Measurements from ENCODE around the gene ZFPM1.

Gene ZFPM1

DNA sequence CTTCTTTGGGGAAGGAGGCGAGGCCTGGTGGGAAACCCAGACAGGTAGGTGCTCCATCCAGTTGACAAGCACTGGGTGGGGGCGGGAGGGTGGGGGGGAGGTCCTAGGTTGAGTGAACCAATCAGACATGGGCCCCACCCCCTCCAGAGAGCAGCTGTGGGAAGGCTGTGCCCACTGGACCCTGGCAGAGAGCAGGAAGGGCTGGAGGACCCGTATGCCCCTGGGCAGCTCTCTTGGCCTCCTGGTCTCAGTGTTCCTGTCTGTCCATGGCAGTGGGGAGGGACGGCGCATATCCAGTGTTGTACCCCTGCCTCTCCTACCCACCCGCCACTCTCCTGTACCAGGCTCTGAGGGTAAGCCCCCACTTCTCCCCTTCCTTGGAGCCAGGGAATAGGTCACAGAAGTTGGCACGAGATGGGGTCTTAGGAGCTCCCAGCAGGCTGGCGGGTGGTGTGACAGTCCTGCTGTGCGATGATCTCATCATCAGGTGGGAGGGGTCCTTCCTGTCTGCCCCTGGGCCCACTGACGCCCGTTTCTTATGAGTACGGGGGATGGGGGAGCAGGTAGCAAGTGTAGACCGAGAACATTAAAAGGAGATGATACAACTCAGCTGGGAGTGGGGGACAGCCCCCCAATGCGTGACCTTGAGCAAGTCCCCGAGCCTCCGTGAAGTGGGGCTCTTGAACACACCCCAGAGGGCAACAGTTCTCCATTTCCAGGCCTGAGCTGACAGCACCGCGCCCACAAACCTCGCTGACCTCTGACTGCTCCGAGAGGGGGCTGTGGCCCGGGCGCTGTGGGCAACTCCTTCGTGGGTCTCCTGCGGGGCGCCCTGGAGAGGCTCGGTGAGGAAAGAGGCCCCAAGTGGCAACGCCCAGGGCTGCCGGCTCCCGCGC lies 1.2 kb upstream of the ZFPM1 start:
- DNase-seq (ENCODE audit: low read depth): peak; percentile 6

DNA sequence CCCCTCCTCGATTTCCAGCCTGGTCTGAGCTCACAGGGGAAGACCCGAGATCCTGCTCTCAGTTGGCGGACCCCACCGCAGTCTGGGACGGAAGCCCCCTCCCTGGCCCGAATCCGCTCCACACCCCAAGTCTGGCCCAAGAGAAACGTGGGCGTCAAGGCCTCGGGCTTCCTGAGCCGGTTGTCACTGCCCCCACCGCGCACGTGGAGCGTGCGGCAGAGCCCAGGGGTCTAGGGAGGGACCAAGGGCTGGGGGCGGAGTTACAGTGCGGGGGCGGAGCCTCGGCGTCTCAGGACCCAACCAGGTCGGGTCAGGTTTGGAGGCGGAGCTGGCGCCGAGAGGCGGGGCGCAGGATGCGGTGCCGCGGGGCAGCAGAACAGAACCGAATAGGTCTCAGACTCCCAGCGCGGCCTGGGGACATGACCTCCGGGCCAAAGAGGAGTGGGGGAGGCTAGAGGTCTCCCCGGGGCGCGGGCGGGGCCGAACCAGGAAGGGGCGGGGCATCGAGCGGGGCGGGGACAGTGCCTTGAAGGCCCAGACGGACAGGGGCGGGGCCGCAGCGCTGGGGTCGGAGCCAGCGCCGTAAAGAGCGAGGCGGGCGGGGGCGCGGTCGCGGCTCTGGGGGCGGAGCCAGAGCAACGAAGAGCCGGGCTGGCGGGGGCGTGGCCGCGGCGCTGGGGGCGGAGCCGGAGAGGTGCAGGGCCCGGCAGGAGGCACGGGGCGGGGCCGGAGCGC lies 431 bp upstream of the ZFPM1 start:
- DNase-seq (ENCODE audit: low read depth): peak; percentile 99

DNA sequence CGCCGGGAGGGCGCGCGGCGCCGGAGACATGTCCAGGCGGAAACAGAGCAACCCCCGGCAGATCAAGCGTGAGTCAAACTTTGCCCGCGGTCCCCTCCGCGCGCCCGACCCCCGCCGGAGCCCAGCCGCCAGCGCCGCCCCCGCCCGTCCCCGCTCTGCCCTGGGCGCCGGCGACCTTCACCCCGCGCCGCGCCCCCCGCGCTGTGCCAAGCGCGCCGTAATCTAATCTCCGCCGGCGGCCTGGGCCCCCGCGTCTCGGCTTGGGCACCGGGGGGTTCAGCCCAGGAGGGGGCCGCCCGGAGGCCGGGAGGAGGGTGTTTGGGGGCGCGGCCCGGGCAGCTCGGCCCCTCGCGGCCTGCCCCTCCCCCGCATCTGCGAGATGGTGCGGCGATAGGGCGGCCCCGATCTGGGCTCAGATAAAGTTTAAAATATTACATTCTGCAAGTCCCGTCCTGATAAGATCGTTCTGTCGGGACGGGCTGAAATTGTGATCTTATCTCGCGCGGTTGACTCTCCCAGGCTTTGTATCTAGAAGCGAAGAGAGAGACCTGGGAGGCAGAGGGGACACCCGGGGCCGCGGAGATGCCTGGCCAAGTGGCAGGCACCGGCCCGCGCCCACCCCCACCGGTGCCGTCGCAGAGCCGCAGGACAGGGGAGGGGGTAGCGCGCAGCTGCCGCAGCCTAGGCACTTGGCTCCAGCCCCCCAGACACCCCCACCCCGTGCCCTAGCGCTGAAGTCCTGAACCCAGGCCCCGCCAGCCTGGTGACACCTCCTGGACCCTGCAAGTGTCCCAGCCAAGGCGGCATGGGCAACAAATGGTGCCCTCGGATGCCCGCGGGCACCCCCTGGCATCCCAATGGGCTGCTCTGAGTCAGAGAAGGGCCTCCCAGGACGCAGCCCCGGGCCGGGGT lies 787 bp downstream of the ZFPM1 start:
- DNase-seq (ENCODE audit: low read depth): peak; percentile 39

DNA sequence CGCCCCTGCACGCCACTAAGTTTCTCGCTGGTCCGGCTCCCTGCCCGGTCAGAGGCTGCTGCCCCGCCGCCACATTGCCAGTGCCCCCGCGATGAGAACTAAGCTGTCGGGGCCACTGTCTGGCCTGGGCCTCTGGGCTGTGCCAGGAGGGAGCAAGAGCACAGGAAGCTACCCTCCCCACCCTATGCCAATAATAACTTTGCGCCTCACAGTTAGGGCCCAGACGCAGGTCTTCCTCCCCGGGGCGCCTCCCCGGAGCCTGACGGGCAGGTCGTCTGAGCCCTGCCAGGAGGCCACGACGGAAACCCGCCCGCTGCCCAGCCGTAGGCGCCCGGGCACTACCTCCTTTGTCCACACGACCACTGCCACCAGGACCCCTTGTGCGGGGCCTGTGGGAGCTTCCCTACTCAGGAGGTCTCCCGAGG lies 1.5 kb downstream of the ZFPM1 start:
- peak; percentile 26 for DNase-seq (ENCODE audit: low read depth)

DNA sequence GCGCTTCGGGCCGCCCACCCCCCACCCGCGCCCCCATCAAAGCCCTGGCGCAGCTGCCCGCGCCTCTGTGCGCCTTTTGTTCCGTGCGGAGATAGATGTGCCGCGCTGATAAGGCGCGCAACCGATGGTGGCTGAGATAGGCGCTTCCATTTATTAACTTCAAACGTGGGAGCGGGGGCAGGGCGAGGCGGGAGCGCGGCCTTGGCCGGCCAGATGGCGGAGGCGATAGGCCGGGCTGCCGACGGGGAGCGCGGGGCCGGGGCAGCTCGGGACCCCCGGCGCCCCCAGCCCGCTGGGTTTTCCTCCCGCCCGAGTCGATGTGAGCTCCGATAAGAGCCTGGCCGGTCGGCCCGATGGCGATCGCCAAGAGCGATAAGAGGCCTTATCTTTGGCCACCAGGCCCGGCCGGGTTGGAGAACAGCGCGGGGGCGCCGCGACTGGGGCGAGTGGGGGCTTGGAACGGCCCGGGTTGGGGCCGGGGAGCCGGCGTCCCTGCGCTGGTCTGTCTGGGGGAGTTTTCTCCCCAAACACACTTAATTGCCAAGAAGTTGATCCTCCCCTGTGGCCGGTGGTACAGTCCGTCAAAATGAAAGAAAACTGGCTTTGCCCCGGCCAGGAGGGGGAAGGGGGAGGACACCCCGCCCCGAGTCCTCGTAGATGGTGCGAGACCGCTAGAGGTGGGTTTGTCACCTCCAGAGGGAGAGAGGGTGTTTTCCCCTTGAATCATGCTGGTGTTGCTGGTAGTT lies 2.7 kb downstream of the ZFPM1 start:
- DNase-seq (ENCODE audit: low read depth): peak; percentile 71

DNA sequence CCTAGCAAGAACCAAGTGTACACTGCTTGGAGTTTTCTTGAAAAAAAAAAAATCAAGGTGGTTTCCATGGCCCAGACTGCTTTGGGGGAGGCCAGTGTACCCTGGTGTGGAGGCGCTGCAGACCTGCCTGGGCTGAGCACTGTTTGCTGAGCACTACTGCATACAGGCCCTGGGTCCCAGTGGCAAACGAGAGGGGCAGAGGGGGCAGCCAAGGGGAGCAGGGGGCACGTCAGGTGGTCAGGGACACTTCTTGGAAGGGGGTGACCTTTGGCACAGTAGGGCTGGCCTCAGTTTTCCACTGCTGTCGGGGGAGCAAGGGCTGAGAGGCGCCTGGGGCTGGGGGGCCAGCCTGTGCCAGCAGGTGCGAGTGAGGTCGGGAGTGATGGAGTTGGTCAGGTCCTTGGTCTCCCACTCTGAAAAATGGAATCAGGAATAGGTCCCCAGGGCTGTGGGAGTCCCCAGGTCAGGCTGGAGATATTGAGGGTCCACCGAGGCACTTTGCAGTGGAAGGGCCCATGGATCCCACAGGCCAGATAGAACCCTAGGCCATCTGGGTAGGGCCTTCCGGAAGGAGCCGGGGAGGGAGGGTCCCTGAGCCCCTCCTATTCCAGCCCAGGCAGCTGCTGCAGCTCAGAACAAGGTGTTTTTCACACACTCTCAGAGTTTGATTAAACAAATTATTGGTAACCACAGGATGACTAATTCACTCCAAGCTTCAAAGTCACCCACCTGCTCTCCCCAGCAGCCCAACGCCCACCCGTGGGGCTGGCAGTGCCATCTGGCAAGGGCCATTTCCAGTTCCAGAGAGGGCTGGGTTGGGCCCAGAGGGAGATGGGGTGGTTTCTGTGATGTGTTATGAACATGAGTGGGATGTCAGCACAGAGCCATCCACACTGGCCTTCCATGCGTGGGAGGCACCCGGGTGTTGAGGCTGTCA lies 3.5 kb downstream of the ZFPM1 start:
- DNase-seq (ENCODE audit: low read depth): peak; percentile 68

DNA sequence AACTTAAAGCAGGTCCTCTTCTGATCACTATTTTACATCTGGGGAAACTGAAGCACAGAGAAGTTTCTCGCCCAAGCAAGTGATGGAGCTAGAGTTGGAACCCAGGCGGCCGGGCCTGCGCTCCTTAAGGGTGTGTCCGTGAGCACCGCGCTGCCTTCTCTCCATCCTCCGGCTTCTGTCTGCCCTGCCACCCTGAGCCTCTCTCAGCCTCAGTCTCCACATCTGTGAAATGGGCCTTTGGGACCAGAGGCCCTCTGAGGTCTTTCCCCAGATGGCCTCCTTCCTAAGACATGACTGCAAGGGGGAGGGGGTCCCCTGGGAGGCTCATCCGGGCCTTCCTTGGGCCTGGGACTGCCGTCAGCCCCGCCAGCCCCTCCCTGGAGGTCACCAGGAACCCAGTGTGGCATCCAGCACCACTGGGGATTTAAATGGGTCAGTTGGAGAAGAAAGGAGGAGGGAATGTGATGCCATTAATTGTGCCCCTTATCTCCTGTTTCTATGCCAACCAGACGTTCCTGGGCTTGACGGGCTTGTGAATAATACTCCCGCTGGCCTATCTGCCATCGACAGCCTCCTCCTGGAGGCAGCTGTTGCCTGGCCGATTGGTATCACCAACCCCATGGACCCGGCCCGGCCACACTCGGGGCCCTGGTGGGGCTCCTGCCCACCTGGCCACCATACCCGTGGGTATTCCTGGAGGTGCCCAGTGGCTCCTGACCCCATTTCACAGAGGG lies 5.1 kb downstream of the ZFPM1 start:
- DNase-seq (ENCODE audit: low read depth): no peak

DNA sequence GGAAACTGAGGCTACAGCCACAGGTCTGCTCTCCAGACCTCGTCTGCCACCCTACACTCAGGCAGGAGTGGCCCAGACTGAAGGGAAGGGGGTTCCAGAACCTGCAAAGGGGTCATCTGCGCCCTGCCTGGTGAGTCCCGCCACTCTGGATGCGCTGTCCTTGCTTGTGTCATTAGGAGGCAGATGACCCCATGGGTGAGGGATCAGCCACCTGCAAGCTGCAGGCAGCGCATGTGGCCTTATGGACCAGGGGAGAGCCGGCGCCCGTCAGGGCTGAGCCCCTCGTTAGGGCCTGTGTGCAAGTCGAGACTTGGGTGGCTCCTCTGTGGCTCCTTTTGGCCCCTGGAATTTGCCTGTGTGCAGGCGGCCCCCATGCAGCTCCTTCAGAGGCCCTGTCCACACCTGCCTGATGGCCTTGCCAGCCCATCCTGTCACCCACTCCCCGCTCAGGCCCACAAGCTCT lies 5.7 kb downstream of the ZFPM1 start:
- DNase-seq (ENCODE audit: low read depth): no peak

DNA sequence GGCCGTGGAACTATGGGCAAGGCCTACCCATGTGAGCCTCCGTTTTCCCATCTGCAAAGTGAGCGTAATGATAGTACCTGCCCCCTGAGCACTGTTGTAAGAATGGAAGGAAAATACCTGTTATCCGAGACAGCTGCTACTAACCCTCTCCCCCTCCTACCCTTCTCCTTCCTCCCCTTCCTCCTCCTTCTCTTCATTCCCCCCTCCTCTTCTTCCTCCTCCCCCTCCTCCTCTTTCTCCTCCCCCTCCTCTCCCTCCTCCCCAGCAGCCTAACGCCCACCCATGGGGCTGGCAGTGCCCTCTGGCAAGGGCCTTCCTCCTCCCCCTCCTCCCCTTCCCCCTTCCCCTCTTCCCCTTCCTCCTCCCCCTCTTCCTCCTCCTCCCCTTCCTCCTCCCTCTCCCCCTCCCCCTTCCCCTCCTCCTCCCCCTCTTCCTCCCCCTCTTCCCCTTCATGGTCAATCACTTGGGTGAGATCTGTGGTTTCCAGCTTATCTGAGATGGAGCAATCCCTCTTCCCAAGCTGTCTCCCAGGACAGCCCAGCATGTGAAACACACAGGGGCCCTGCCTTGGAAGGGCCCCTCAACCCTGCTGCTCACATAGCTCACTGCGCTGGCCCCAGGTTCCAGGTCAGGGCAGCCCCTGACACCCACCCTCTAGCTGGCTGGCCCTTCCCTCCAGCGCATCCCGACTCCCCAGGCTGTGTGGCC lies 6.4 kb downstream of the ZFPM1 start:
- no peak for DNase-seq (ENCODE audit: low read depth)

DNA sequence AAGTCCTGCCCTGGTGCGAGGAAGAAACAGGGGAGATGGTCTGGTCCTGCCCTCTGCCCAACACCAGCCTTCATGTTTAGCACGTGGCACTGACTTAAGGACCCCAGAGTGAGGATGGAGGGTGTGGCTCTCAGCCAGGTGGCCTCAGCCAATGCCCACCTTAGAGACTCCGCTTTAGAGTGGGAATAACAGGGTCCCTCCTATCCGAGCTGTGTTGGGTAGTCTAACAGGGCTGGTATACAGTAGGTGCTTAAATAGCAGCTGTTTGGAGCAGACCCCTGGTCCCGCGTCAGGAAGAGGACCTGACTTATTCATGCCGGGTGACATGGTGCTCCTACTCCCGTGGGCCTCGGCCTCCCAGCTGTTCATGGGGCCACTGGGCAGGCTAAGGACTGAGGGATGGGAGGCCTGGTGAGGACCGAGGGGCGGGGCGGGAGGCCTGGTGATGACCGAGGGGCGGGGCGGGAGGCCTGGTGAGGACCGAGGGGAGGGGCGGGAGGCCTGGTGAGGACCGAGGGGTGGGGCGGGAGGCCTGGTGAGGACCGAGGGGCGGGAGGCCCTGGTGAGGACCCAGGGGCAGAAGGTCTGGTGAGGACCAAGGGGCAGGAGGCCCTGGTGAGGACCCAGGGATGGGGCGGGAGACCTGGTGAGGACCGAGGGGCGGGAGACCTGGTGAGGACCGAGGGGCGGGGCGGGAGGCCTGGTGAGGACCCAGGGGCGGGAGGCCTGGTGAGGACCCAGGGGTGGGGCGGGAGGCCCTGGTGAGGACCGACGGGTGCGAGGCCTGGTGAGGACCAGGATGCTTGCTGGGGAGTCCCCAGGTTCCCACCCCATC lies 7.6 kb downstream of the ZFPM1 start:
- DNase-seq (ENCODE audit: low read depth): no peak

DNA sequence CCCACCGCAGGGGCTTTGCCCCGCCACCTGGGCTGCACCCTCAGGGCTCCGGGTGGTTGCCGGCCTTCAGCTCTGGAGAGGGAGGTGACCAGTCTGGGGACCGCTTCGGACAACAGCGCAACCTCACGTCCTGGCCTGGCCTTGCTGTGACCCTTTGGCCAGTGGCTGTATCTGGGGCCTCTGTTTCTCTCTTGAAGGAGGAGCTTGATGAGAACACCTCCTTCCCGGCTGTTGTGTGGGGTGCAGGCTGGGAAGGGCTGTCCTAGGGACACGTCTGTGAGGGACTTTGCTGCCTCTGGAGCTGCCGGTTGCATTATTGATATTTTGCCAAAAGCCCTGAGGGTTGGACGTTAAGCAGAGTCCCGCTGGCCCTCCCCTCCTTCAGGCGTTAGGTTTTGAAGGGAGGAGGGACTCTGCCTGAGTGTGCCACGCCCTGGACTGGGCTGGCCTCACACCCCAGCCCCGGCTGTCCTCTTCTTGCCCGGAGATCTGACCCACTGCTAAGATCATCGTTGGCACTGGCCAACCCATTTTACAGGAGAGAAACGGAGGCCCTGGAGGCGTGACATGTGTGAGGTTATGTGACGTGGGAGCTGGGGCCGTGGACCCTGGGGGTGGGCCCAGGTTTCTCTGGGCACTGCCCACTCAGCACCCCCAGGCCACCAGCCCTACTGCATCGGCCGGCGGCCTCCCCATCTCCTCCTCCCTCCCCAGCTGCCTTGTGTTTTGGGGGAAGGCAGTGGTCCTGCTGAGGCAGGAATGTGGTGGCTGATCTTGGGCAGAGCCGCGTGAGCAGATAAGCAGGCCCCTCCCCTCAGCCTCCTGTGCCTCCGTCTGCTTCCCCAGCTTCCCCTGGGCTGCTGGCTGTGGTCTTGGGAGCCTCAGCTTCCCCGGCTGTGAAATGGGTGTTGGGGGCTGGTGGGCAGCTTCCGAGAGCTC lies 8.5 kb downstream of the ZFPM1 start:
- no peak for DNase-seq (ENCODE audit: low read depth)

DNA sequence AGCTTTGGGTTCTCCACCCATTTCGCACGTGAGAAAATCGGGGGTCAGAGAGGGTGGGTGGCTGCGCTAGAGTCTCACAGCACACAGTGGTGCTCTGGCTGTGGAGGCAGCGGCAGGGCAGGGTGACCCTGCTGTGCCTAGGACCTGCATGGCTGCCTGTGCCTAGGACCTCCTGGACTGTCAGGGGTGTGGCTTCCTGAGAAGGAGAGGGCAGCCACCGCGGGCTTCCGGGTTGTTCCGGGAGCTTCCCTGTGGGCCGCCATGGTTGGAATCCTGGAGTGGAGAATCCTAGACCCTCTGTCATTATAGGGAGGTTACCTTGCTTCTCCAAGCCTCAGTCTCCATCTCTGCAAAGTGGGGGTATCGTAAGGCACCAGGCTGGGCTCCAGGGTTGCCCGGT lies 9.3 kb downstream of the ZFPM1 start:
- no peak for DNase-seq (ENCODE audit: low read depth)

DNA sequence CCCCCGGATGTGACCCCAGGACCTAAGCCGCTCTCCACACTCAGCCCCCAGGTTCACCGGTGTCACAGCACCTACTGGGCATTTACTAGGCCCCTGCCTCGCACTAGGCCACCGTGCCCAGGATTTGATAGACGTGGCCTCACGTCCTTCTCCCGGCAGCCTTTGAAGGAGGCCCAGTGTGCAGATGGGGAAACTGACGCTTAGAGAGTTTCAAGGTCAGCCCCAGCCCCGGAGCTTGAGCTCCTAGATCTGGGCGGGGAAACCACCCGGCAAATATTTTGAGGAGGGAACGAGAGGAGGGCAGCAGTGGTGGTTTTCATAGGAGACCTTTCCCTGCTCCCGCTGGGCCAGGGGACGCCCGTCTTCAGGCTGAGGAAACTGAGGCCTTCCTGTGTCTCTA lies 10.3 kb downstream of the ZFPM1 start:
- DNase-seq (ENCODE audit: low read depth): no peak

DNA sequence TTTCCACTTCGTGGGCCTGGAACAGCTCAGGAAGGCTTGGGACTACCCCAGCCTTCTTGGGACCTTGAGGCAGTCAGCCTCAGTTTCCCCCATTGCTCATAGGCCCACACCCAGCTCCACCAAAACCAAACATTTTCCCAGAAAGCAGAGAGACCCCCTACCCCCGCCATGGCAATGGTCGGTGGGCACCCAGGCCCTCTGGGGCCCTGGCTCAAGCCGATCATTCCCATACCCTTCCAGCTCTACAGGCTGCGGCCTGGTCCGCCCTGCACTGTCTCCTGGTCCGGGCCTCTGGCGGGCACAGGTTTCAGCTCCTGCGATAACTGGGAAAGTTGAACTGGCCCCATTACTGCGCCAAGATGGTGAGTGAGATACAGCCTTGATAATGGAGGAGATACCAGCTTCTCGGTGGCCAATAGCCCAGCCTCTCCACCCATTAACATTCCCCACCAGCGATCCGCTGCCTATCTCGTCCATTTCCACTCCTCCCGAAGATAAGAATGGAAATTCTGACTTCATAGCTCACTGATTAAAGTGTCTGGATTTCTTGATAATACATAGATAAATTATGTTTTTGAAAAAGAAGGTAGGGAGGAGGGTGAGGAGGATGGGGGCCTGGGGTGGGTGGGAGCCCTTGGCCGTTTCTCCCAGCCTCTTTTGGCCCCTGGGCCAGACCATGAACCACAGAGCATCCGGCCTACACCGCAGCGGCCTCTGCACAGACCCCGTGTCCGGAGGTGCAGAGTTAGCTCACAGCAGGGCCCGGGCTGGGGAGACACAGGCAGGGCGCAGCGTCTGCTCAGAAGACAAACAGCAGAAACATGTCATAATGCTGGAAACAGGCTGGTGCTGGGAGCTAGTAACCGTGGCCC lies 11.6 kb downstream of the ZFPM1 start:
- no peak for DNase-seq (ENCODE audit: low read depth)

DNA sequence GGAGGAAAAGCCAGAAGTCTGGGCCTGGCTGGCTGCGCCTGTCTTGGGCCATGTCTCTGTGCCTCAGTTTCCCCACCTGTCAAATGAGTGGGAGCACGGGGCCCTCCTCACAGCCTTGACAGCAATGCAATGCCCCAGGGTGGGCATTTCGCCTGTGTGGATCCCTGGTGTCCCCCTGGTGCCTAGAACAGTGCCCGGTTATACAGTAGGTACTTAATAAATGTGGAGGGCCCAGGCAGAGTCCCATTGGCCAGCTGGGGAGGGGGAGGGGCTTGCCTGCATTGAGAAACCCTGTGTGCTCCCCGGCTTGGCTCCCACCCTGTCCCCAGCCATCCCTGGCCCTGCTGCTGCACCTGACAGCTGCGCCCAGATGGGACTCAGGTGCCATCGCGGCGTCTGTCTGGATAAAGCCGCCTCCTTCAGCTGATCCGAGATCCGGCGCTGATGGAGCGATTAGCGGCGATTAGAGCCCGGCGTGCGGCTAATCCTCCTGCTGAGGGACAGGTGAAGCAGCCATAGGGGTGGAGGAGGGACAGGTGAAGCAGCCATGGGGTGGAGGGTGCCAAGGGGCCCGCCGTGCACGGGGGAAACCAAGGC lies 12.4 kb downstream of the ZFPM1 start:
- no peak for DNase-seq (ENCODE audit: low read depth)

Data from activated T-helper 9 cell treated with anti-CD3 and anti-CD28 coated beads, Interleukin-2, amount 50 U/mL, for 16 hours (primary cell).